K562 (cell line): Measurements from ENCODE around the gene ZDHHC8. TPM values are rescaled to one million over a fixed set of nuclear protein-coding genes. Genes with fewer than 3 reads are reported as not detected.

Experiments used
- BRCA1 ChIP-seq, 2 experiments: fragments of 450-650 bp in 1 of 2; sonication (generic) in 1 of 2; formaldehyde crosslinking in 1 of 2; IDR thresholded peaks; 2 replicates each; pipeline versions ENCODE4 v1.5.0 to v1.6.1; 2017 to 2020; ENCODE audit warnings: mild to moderate bottlenecking in 1 of 2, missing genetic modification reagents in 1 of 2
- GABPB1 ChIP-seq: sonication (generic); formaldehyde crosslinking; IDR thresholded peaks from 2 replicates; pipeline ENCODE4 v1.8.0; 2022; ENCODE audit warnings: mild to moderate bottlenecking, missing genetic modification reagents
- HDAC6 ChIP-seq: IDR thresholded peaks from 2 replicates; pipeline ENCODE4 v1.6.1; 2012; ENCODE audit warnings: low read depth, mild to moderate bottlenecking, control low read depth, inconsistent platforms, low read length, moderate library complexity
- KDM2B ChIP-seq: fragments of 250-450 bp; sonication (Bioruptor Pico); IDR thresholded peaks from 2 replicates; pipeline ENCODE4 v1.8.0; 2021; ENCODE audit warnings: mild to moderate bottlenecking, moderate library complexity
- MYBL2 ChIP-seq, 2 experiments: fragments of 450-650 bp in 1 of 2; sonication (generic) in 1 of 2; formaldehyde crosslinking in 1 of 2; IDR thresholded peaks; 2 replicates each; pipeline versions ENCODE4 v1.6.1 to v1.8.1; 2017 to 2022; ENCODE audit warnings: borderline replicate concordance in 1 of 2, inconsistent platforms in 1 of 2, low read depth in 1 of 2, mild to moderate bottlenecking in 1 of 2, missing genetic modification reagents in 1 of 2, moderate library complexity in 1 of 2
- NFE2L1 ChIP-seq: fragments of 450-650 bp; IDR thresholded peaks from 2 replicates; pipeline ENCODE4 v1.6.1; 2016; ENCODE audit warnings: missing genetic modification characterization, low read depth, mild to moderate bottlenecking, missing compliant biosample characterization, moderate library complexity, borderline replicate concordance
- RNF2 ChIP-seq: sonication (generic); IDR thresholded peaks from 2 replicates; pipeline ENCODE4 v1.6.1; 2016
- TAF7 ChIP-seq: fragments of 450-650 bp; IDR thresholded peaks from 2 replicates; pipeline ENCODE4 v1.6.1; 2016; ENCODE audit warnings: missing genetic modification characterization, missing compliant biosample characterization
- TFAP4 ChIP-seq: sonication (generic); formaldehyde crosslinking; IDR thresholded peaks from 2 replicates; pipeline ENCODE4 v1.8.0; 2022; ENCODE audit warnings: missing genetic modification reagents, mild to moderate bottlenecking, moderate library complexity, borderline replicate concordance
- ZBTB1 ChIP-seq: sonication (generic); formaldehyde crosslinking; IDR thresholded peaks from 2 replicates; pipeline ENCODE4 v1.8.1; 2023; ENCODE audit warnings: missing genetic modification reagents, low read depth, mild to moderate bottlenecking, borderline replicate concordance
- ZC3H4 ChIP-seq: sonication (generic); formaldehyde crosslinking; IDR thresholded peaks from 2 replicates; pipeline ENCODE4 v1.9.0; 2021; ENCODE audit warnings: missing genetic modification reagents, borderline replicate concordance
- polyA plus RNA-seq, 8 experiments: library from polyadenylated mRNA; depleted of rRNA in 4 of 8; stranded (reverse) in 5 of 8; unstranded in 3 of 8; fragments of >200 nt; fragmentation: Nextera tagmentation in 2 of 8; fragmentation: Illumina TruSeq in 1 of 8; extraction: Ambion mirVana in 2 of 8; extraction: Trizol in 1 of 8; gene quantifications; 2 replicates each; pipeline versions ENCODE4 v1.2.1 to v1.2.3, GENCODE V29; 2011 to 2014; ENCODE audit warnings: inconsistent platforms in 1 of 8, missing spikeins in 1 of 8
- total RNA-seq, 7 experiments: library from RNA; depleted of rRNA in 6 of 7; stranded (reverse); fragments of >200 nt in 6 of 7; fragmentation: Illumina TruSeq in 2 of 7; extraction: Trizol in 2 of 7; gene quantifications; 2 replicates each; pipeline versions ENCODE4 v1.2.1 to v1.2.3, GENCODE V29; 2011 to 2021; ENCODE audit warnings: low replicate concordance in 1 of 7

The ZDHHC8 gene
- total and polyA plus RNA-seq, 9 of the 15 experiments (the other 6 are each of a cell fraction or from before 2014, with no cell fraction given) = 0.04 to 109 (median 16.4) TPM

GRCh38 chr22:20177217-20177911 is 45.8 kb downstream of the ZDHHC8 start (continued):
- 0 out of 2 replicates have a peak, but pooled peaks have one; percentile 9 for TF ChIP-seq TFAP4 (CRISPR knock-in tag)
- TF ChIP-seq TAF7 (tag) = 0 out of 2 replicates have a peak, but pooled peaks have one; percentile 31
- TF ChIP-seq RNF2 = no peak
- no peak for TF ChIP-seq MYBL2 (IDR thresholded peaks at IDR 0.05; ENCODE audit: low read depth)
- TF ChIP-seq MYBL2 (CRISPR knock-in tag; IDR thresholded peaks at IDR 0.05; ENCODE audit: borderline replicate concordance) = peak; percentile 75; the same call in 1 of the 2 replicates
- 0 out of 2 replicates have a peak, but pooled peaks have one; percentile 0 for TF ChIP-seq ZC3H4 (CRISPR knock-in tag)
- no peak for TF ChIP-seq BRCA1 (IDR thresholded peaks at IDR 0.05)
- TF ChIP-seq BRCA1 (CRISPR knock-in tag; IDR thresholded peaks at IDR 0.05) = peak; percentile 39; the same call in 1 of the 2 replicates
- peak; percentile 43; the same call in 1 of the 2 replicates for TF ChIP-seq GABPB1
- peak; percentile 62; the same call in 1 of the 2 replicates for TF ChIP-seq ZBTB1
- TF ChIP-seq KDM2B (CRISPR knock-in tag) = no peak
- no peak for TF ChIP-seq NFE2L1 (tag)
- TF ChIP-seq HDAC6 = 0 out of 2 replicates have a peak, but pooled peaks have one; percentile 50
